H1 (cell line): ENCODE measurements around the gene OBSL1. TPM values are rescaled to one million over a fixed set of nuclear protein-coding genes. Genes with fewer than 3 reads are reported as not detected.

Experiments used
- CTCF ChIA-PET: fragments of 300-600 bp; sonication (Branson Sonifier 250); formaldehyde crosslinking; loops from one replicate; lab custom pipeline; 2021; ENCODE audit not compliant: partially characterized antibody; lab: Charles Lee
- POLR2A ChIA-PET: fragments of 300-600 bp; sonication (Branson Sonifier 250); formaldehyde crosslinking; loops from one replicate; lab custom pipeline; 2021; ENCODE audit warnings: inconsistent platforms; ENCODE audit not compliant: partially characterized antibody; lab: Charles Lee
- DNase-seq, 2 experiments: peaks; one replicate each; pipeline versions ENCODE4 v3.0.0 to v3.0.0-alpha.2; 2010 to 2022; ENCODE audit warnings: low spot score in 2 of 2, low read depth in 1 of 2, mixed read lengths in 1 of 2
- FAIRE-seq: peaks from 2 replicates; lab custom pipeline; 2011; peaks lifted over from hg19 to GRCh38; lab: Jason Lieb, UNC
- H2AFZ ChIP-seq: 2 replicates; pipeline ENCODE4 v1.8.1; 2012; ENCODE audit warnings: low read length, inconsistent platforms
- H2AK5ac ChIP-seq: 2 replicates; pipeline ENCODE4 v1.6.1; 2013; ENCODE audit warnings: low read depth, low read length
- H2BK120ac ChIP-seq: replicated peaks from 2 replicates; pipeline ENCODE3; 2013; ENCODE audit warnings: low read depth, low read length, inconsistent platforms
- H2BK12ac ChIP-seq: 2 replicates; pipeline ENCODE4 v1.6.1; 2013; ENCODE audit warnings: low read depth, low read length
- H2BK15ac ChIP-seq: 2 replicates; pipeline ENCODE4 v1.6.1; 2013; ENCODE audit warnings: low read length
- H2BK20ac ChIP-seq: 2 replicates; pipeline ENCODE4 v1.6.1; 2013; ENCODE audit warnings: low read length
- H2BK5ac ChIP-seq: 2 replicates; pipeline ENCODE4 v1.6.1; 2013; ENCODE audit warnings: low read depth, low read length
- H3K14ac ChIP-seq: 2 replicates; pipeline ENCODE4 v1.6.1; 2013; ENCODE audit warnings: inconsistent platforms; ENCODE audit not compliant: insufficient read length
- H3K18ac ChIP-seq: 2 replicates; pipeline ENCODE4 v1.6.1; 2013; ENCODE audit warnings: low read length; ENCODE audit errors: extremely low read depth
- H3K23ac ChIP-seq: 2 replicates; pipeline ENCODE4 v1.6.1; 2013; ENCODE audit warnings: inconsistent platforms; ENCODE audit not compliant: insufficient read length
- H3K23me2 ChIP-seq: 2 replicates; pipeline ENCODE4 v1.6.1; 2013; ENCODE audit warnings: low read depth, low read length
- H3K27ac ChIP-seq: 2 replicates; pipeline ENCODE4 v1.6.1; 2011; ENCODE audit warnings: low read depth, low read length, inconsistent platforms
- H3K27me3 ChIP-seq, 4 experiments: replicated peaks in 1 of 4; 1 replicate in 1 of 4; 2 replicates in 3 of 4; pipeline versions ENCODE4 v1.6.1 to v1.8.1; 2011 to 2013; ENCODE audit warnings: low read length in 3 of 4, mild to moderate bottlenecking in 3 of 4, inconsistent platforms in 2 of 4, mixed read lengths in 2 of 4, moderate library complexity in 1 of 4; ENCODE audit not compliant: control insufficient read depth in 3 of 4, insufficient read depth in 3 of 4; ENCODE audit errors: extremely low read depth in 1 of 4
- H3K36me3 ChIP-seq, 4 experiments: 2 replicates each; pipeline versions ENCODE4 v1.6.1 to v1.8.1; 2011 to 2013; ENCODE audit warnings: mild to moderate bottlenecking in 4 of 4, low read length in 3 of 4, moderate library complexity in 2 of 4, control low read depth in 1 of 4, inconsistent platforms in 1 of 4; ENCODE audit not compliant: insufficient read depth in 4 of 4, control insufficient read depth in 2 of 4
- H3K4ac ChIP-seq: replicated peaks from 2 replicates; pipeline ENCODE3; 2013; ENCODE audit warnings: low read length, low read depth, mixed read lengths, inconsistent platforms; ENCODE audit not compliant: insufficient read length
- H3K4me1 ChIP-seq, 4 experiments: replicated peaks in 1 of 4; 1 replicate in 1 of 4; 2 replicates in 3 of 4; pipeline versions ENCODE4 v1.6.1 to v1.8.1; 2011 to 2013; ENCODE audit warnings: low read length in 3 of 4, inconsistent platforms in 2 of 4, mixed read lengths in 1 of 4; ENCODE audit not compliant: insufficient read depth in 4 of 4, control insufficient read depth in 3 of 4
- H3K4me2 ChIP-seq, 2 experiments: 2 replicates each; pipeline versions ENCODE4 v1.6.1 to v1.8.1; 2011 to 2013; ENCODE audit warnings: low read depth in 2 of 2, low read length in 2 of 2, control low read depth in 1 of 2, inconsistent platforms in 1 of 2, mild to moderate bottlenecking in 1 of 2; ENCODE audit not compliant: insufficient read depth in 1 of 2
- H3K4me3 ChIP-seq, 4 experiments: fragments of 200-600, 300-600 bp in 1 of 4; sonication (generic), shearing (Covaris generic), sonication (Bioruptor Twin) in 1 of 4; 2 replicates each; pipeline versions ENCODE4 v1.5.1 to v1.8.1; 2011 to 2016; ENCODE audit warnings: low read length in 4 of 4, low read depth in 3 of 4, control low read depth in 2 of 4, inconsistent platforms in 2 of 4, mild to moderate bottlenecking in 2 of 4, mixed read lengths in 1 of 4, moderate library complexity in 1 of 4; ENCODE audit not compliant: insufficient read depth in 2 of 4; ENCODE audit errors: extremely low read depth in 1 of 4
- H3K56ac ChIP-seq: replicated peaks from 2 replicates; pipeline ENCODE3; 2013; ENCODE audit warnings: low read depth, mild to moderate bottlenecking, mixed read lengths, low read length, inconsistent platforms; ENCODE audit not compliant: insufficient read length
- H3K79me1 ChIP-seq: 2 replicates; pipeline ENCODE4 v1.6.1; 2013; ENCODE audit warnings: low read depth, low read length, control low read depth
- H3K79me2 ChIP-seq, 2 experiments: 2 replicates each; pipeline versions ENCODE4 v1.6.1 to v1.8.1; 2012 to 2013; ENCODE audit warnings: low read length in 2 of 2, mild to moderate bottlenecking in 2 of 2, inconsistent platforms in 1 of 2; ENCODE audit not compliant: insufficient read depth in 2 of 2, control insufficient read depth in 1 of 2
- H3K9ac ChIP-seq, 4 experiments: replicated peaks in 1 of 4; 1 replicate in 1 of 4; 2 replicates in 3 of 4; pipeline versions ENCODE4 v1.6.1 to v1.8.1; 2011 to 2013; ENCODE audit warnings: low read depth in 3 of 4, low read length in 3 of 4, control low read depth in 2 of 4, mild to moderate bottlenecking in 2 of 4, moderate library complexity in 2 of 4, inconsistent platforms in 1 of 4; ENCODE audit errors: extremely low read depth in 1 of 4
- H3K9me3 ChIP-seq, 2 experiments: 2 replicates each; pipeline versions ENCODE4 v1.6.1 to v1.8.1; 2012 to 2013; ENCODE audit warnings: mild to moderate bottlenecking in 2 of 2, moderate library complexity in 2 of 2, control low read depth in 1 of 2, inconsistent platforms in 1 of 2, low read depth in 1 of 2, low read length in 1 of 2, mixed read lengths in 1 of 2; ENCODE audit not compliant: insufficient read depth in 2 of 2
- H4K20me1 ChIP-seq, 2 experiments: replicated peaks in 1 of 2; 2 replicates each; pipeline versions ENCODE3 to v1.8.1; 2011 to 2013; ENCODE audit warnings: inconsistent platforms in 2 of 2, low read length in 2 of 2, mild to moderate bottlenecking in 1 of 2; ENCODE audit not compliant: insufficient read depth in 2 of 2, control insufficient read depth in 1 of 2
- H4K5ac ChIP-seq: 2 replicates; pipeline ENCODE4 v1.6.1; 2013; ENCODE audit warnings: low read length, low read depth, mixed read lengths, inconsistent platforms; ENCODE audit not compliant: insufficient read length
- H4K8ac ChIP-seq: 2 replicates; pipeline ENCODE4 v1.8.0; 2013; ENCODE audit warnings: mild to moderate bottlenecking, moderate library complexity, low read length, inconsistent platforms; ENCODE audit not compliant: insufficient read depth; ENCODE audit errors: extremely low read depth
- H4K91ac ChIP-seq: replicated peaks from 2 replicates; pipeline ENCODE3; 2013; ENCODE audit warnings: low read length, mixed read lengths, inconsistent platforms; ENCODE audit not compliant: insufficient read length
- CBX5 ChIP-seq: fragments of 300-800, 300-1000 bp; sonication (generic); IDR thresholded peaks from 2 replicates; pipeline ENCODE4 v1.7.1; 2016; ENCODE audit warnings: antibody characterized with exemption, low read length, low read depth
- EZH2 ChIP-seq: fragments of 200-600 bp; sonication (generic); IDR thresholded peaks from 2 replicates; pipeline ENCODE4 v1.7.1; 2012; ENCODE audit warnings: low read depth, mild to moderate bottlenecking, moderate library complexity, low read length, inconsistent platforms; ENCODE audit not compliant: severe bottlenecking
- KDM5A ChIP-seq: fragments of 200-600 bp; IDR thresholded peaks from 2 replicates; pipeline ENCODE4 v1.7.1; 2012; ENCODE audit warnings: mild to moderate bottlenecking, low read length, inconsistent platforms, mixed read lengths
- NRF1 ChIP-seq: IDR thresholded peaks from 2 replicates; pipeline ENCODE4 v1.6.1; 2011; ENCODE audit warnings: mild to moderate bottlenecking, low read depth, low read length, improper control_type of control experiment
- RNF2 ChIP-seq: fragments of 200-900, 300-1000 bp; sonication (generic); IDR thresholded peaks from 2 replicates; pipeline ENCODE4 v1.7.1; 2016; ENCODE audit warnings: borderline replicate concordance, low read depth, mild to moderate bottlenecking, antibody characterized with exemption, low read length; ENCODE audit not compliant: poor library complexity, severe bottlenecking; ENCODE audit errors: missing control alignments
- SP4 ChIP-seq: IDR thresholded peaks from 2 replicates; pipeline ENCODE4 v1.6.1; 2012; ENCODE audit warnings: low read length, inconsistent platforms
- WGBS, 2 experiments: shearing (Covaris generic) in 1 of 2; methylation state at CpG; one replicate each; pipeline versions ENCODE4 v1.1.6 to v1.1.7; 2013 to 2015; ENCODE audit warnings: low lambda C conversion rate in 2 of 2, mixed read lengths in 2 of 2, inconsistent platforms in 1 of 2, low coverage in 1 of 2, missing lambda C conversion rate in 1 of 2; ENCODE audit not compliant: insufficient replicate concordance in 2 of 2, insufficient coverage in 1 of 2, insufficient read length in 1 of 2; ENCODE audit errors: extremely low coverage in 1 of 2, missing lambda C conversion rate in 1 of 2; 5-methylcytosine and 5-hydroxymethylcytosine counted together
- polyA plus RNA-seq, 7 experiments: library from polyadenylated mRNA; depleted of rRNA in 3 of 7; stranded (reverse) in 5 of 7; unstranded in 2 of 7; fragments of >200 nt in 5 of 7; fragments of 200-250 nt in 2 of 7; gene quantifications; 1 replicate in 5 of 7; 2 replicates in 1 of 7; 4 replicates in 1 of 7; pipeline versions ENCODE4 v1.2.1 to v1.2.3, GENCODE V29; 2011 to 2013; ENCODE audit warnings: missing spikeins in 2 of 7, mixed read lengths in 2 of 7
- total RNA-seq: library from RNA; stranded (reverse); fragmentation: NEBNext Ultra II Directional; extraction: Animal tissue kit (Norgen Biotek cat#: 25700); gene quantifications from 2 replicates; pipeline ENCODE4 v1.2.1, GENCODE V29; 2021
- TF ChIP-seq, protein P1 (sequence below): IDR thresholded peaks from 2 replicates; pipeline ENCODE4 v1.6.1; 2011; ENCODE audit warnings: low read length, improper control_type of control experiment
- TF ChIP-seq, protein P2 (sequence below): IDR thresholded peaks from 2 replicates; pipeline ENCODE4 v1.6.1; 2011; ENCODE audit warnings: low read depth, mild to moderate bottlenecking, low read length; ENCODE audit not compliant: insufficient read depth

OBSL1 gene
- total and polyA plus RNA-seq, 2 of the 8 experiments (the other 6 are each of a cell fraction or from before 2014, with no cell fraction given), result 116 to 127 TPM

DNA sequence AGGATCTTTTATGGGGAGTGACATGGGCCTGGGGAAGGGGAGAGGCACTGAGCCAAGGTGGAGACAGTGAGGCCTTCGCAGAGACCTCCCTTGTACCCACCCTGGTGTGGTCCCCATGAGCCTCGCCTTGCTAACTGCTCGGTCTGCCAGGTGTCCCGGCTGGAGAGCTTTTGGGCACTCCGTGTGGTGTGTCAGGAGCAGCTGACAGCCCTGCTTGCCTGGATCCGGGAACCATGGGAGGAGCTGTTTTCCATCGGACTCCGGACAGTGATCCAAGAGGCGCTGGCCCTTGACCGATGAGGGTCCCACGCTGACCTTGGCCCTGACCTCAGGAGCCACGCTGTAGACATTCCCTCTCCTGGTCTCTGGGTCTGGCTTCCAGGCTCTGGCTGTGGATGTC lies 44.6 kb upstream of the OBSL1 start:
- CTCF ChIA-PET, result interaction anchor here (0.8 to 18.7 kb wide), 8 partner anchors 10 to 78 kb away, joined by 3 to 356 read pairs (median 4); partner anchors contain the start of gene SLC4A3

More for the DNA sequence above, 44.6 kb upstream of the OBSL1 start:
- Histone ChIP-seq H4K20me1 (peaks cover 0 to 3% of the 10 kb centered on the region in 2 experiments), H4K91ac (no peak overlapping the region), H2BK5ac (no peak overlapping the region), H2BK12ac (no peak overlapping the region), H3K23ac (no peak overlapping the region), H3K14ac (no peak overlapping the region), H3K27me3 (no peaks in the 10 kb centered on the region), H3K23me2 (no peaks in the 10 kb centered on the region), H3K18ac (no peak overlapping the region), H3K4ac (no peak overlapping the region), H3K9ac (no peak overlapping the region), H3K79me2 (no peaks in the 10 kb centered on the region), H3K4me2 (no peak overlapping the region), H3K79me1 (no peaks in the 10 kb centered on the region; the same call in 1 of the 2 replicates), H4K8ac (no peak overlapping the region), H3K9me3 (no peaks in the 10 kb centered on the region), H4K5ac (no peak overlapping the region), H3K27ac (no peak overlapping the region), H3K36me3 (peaks cover 0 to 6% (median 0%) of the 10 kb centered on the region in 4 experiments; a peak in 3 of 8 replicates), H3K4me3 (no peak overlapping the region), H3K4me1 (no peaks in the 10 kb centered on the region; a peak in 1 of 7 replicates), H2BK120ac (no peak overlapping the region), H2BK20ac (no peak overlapping the region), H3K56ac (no peak overlapping the region), H2BK15ac (no peak overlapping the region), H2AK5ac (no peak overlapping the region), H2AFZ (no peak overlapping the region)
- POLR2A ChIA-PET, result interaction anchor here (1.2 to 1.3 kb wide), 3 partner anchors 9 to 45 kb away, joined by 4 to 5 read pairs (median 4); partner anchors contain the start of genes INHA and OBSL1
- no peak for FAIRE-seq
- no peak for DNase-seq
- WGBS, 2 experiments, result 73% methylated on average over 11 of the region's 12 CpGs; no CpG with 5 or more reads in 1 of the 2 experiments
- TF ChIP-seq SP4 (no peak), CBX5 (no peak), EZH2 (no peak), KDM5A (no peak), RNF2 (no peak), NRF1 (no peak)
- TF ChIP-seq, protein P1, sequence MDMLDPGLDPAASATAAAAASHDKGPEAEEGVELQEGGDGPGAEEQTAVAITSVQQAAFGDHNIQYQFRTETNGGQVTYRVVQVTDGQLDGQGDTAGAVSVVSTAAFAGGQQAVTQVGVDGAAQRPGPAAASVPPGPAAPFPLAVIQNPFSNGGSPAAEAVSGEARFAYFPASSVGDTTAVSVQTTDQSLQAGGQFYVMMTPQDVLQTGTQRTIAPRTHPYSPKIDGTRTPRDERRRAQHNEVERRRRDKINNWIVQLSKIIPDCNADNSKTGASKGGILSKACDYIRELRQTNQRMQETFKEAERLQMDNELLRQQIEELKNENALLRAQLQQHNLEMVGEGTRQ, result no peak
- TF ChIP-seq, protein P2, sequence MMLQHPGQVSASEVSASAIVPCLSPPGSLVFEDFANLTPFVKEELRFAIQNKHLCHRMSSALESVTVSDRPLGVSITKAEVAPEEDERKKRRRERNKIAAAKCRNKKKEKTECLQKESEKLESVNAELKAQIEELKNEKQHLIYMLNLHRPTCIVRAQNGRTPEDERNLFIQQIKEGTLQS, result no peak
